Motor neuron (in vitro differentiated cells): ENCODE results near the gene TRPV2. TPM values are rescaled to one million over a fixed set of nuclear protein-coding genes. Genes with fewer than 3 reads are reported as not detected.
"Not testable (repeated sequence)": the region's sequence is repeated elsewhere in the genome, so short reads cannot be mapped to it uniquely, and the experiment has no call there.

Experiments
- ATAC-seq, 8 experiments: fragments of 200-7000 bp; cut with Tn5 transposase; replicated peaks in 6 of 8; 2 replicates each; pipeline ENCODE4 v1.8.0; 2021; ENCODE audit warnings: mild to moderate bottlenecking in 8 of 8, moderate library complexity in 8 of 8
- H3K27ac ChIP-seq, 2 donors: fragments of 250-450 bp; sonication (Bioruptor Pico); 2 replicates each; pipeline ENCODE4 v1.9.0; 2021; ENCODE audit warnings: antibody characterized with exemption in 2 of 2, mild to moderate bottlenecking in 2 of 2, moderate library complexity in 1 of 2
- H3K4me1 ChIP-seq, 2 donors: fragments of 250-450 bp; sonication (Bioruptor Pico); replicated peaks in 1 of 2; 2 replicates each; pipeline ENCODE4 v1.6.1; 2021; ENCODE audit warnings: antibody characterized with exemption in 2 of 2, mild to moderate bottlenecking in 2 of 2, moderate library complexity in 1 of 2
- H3K4me3 ChIP-seq, 5 donors: fragments of 250-450 bp; sonication (Bioruptor Pico); 2 replicates each; pipeline ENCODE4 v1.9.0; 2021; ENCODE audit warnings: antibody characterized with exemption in 5 of 5, mild to moderate bottlenecking in 5 of 5, moderate library complexity in 4 of 5
- WGBS, 10 experiments: fragments of 450-650 bp; shearing (Covaris generic); methylation state at CpG; one replicate each; pipeline ENCODE4 v1.0.0; 2022; 5-methylcytosine and 5-hydroxymethylcytosine counted together
- in situ Hi-C, 9 experiments: fragments of 400-800 bp; cut with MboI; loops; one replicate each; pipeline ENCODE4 v1.15.0; 2021; ENCODE audit warnings: low sequenced_read_pairs in 9 of 9, low pct_unique_long_range_greater_than_20kb in 2 of 9; ENCODE audit not compliant: unreplicated experiment in 9 of 9
- total RNA-seq, 8 experiments: library from RNA; unstranded; fragments of 300-600 nt; gene quantifications; 2 replicates each; pipeline versions ENCODE4 v1.2.3 to v1.2.4, GENCODE V29; 2022

TRPV2 gene
- total RNA-seq, 8 experiments from 2014 or later: 0.33 to 7.0 (median 1.1) TPM; not detected in 1

DNA sequence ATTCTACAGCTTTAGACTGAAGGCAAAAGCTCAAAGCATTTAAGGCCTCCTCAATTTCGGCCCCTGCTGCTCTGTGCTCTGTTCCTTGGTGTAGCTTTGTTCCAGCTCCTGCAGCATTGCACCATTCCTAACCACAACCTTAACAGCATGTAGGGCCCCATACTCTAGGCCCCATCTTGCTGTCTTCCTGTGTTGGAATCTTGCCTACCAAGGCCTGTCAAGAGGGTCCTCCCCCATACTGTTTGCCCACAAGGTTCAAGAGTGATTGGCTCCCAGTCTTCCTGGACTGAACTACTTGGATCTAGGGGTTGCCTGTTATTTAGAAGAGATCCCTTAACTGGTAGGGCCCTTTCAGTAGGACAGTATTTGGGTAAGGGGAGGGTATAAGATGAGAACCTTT is 26.8 kb downstream of the TRPV2 start:
- ATAC-seq: no peak
- 40 to 100% (median 89%) methylated on average over 1 of the region's 1 CpG; no CpG with 5 or more reads in 7 of the 10 experiments for WGBS, 10 experiments
- Histone ChIP-seq H3K4me1 (peaks cover 14 to 21% of the 10 kb centered on the region in 2 donors), H3K4me3 (no peak overlapping the region), H3K27ac (no peak overlapping the region)
- in situ Hi-C loops: no loop called here

DNA sequence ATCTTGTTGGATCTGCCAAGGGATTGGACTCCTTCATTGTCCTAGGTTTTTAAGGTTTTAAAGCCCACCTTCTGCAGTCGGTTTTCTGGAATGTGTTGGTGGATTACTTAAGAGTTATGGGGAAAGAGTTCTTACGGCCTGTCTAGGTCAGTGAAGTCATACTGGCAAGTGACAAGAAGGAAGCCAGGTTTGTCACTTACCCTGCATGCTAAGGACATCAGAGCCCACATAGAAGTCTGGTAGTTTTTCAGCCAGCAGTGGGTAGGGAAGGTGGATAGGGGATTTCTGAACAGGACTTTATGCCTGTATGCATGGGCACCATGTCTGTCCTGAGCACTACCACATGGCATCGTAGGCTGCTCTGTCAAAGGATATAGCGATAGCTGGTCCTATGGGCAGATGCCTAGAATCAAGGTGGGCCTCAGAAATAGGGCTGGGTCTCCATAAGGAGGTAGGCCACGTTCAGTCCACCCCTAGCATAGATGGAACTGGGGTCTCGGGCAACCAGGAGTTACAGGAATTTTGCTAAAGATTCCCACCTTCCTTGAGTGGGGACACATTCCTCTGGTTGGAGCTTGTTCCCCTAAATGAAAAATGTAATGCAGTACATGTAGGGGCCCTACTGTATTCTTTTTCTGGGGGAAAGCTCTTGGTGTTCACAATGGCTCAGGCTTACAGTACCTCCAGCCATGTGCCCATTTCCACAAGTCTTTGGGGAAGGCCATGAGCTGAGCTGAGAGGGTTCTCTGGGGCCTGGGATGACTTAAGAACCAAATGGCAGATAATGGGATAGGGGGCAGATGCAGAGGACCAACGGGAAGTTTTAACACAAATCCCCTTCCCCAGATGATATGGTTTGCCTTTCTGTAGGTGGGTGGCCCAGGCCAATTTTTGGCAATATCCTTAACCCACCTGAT is 27.5 kb downstream of the TRPV2 start:
- no peak for ATAC-seq
- in situ Hi-C loops: no loop called here
- H3K4me3 ChIP-seq: no peak overlapping the region
- peaks cover 14 to 19% of the 10 kb centered on the region in 2 donors for H3K4me1 ChIP-seq
- H3K27ac ChIP-seq: no peak overlapping the region
- 20 to 92% (median 78%) methylated on average over 1 to 6 of the region's 7 CpGs; no CpG with 5 or more reads in 2 of the 10 experiments for WGBS, 10 experiments

GRCh38 chr17:16443511-16444257 is 28.3 kb downstream of the TRPV2 start:
- peak in 3 of 8 experiments; percentile 1 to 3 (median 2) for ATAC-seq
- H3K27ac ChIP-seq: no peak overlapping the region
- 43 to 96% (median 91%) methylated on average over 3 to 18 of the region's 27 CpGs; no CpG with 5 or more reads in 6 of the 10 experiments for WGBS, 10 experiments
- in situ Hi-C loops: no loop called here
- H3K4me1 ChIP-seq: peaks cover 9 to 15% of the 10 kb centered on the region in 2 donors
- no peak overlapping the region for H3K4me3 ChIP-seq

- ATAC-seq: peak in 6 of 8 experiments; percentile 2 to 15 (median 9)
- Histone ChIP-seq H3K4me1 (peaks cover 9 to 15% of the 10 kb centered on the region in 2 donors), H3K4me3 (no peak overlapping the region), H3K27ac (no peak overlapping the region)
- in situ Hi-C loops: no loop called here
- WGBS, 10 experiments: 70 to 100% (median 88%) methylated on average over 1 to 4 of the region's 6 CpGs; no CpG with 5 or more reads in 6 of the 10 experiments
Observed at GRCh38 chr17:16444258-16444886, 29.0 kb downstream of the TRPV2 start.

GRCh38 chr17:16446338-16446983 is 31.1 kb downstream of the TRPV2 start:
- peak in 1 of 8 experiments; percentile 1 for ATAC-seq
- peaks cover 0 to 2% of the 10 kb centered on the region in 2 donors for H3K4me1 ChIP-seq
- in situ Hi-C loops: no loop called here
- WGBS, 10 experiments: 69 to 100% (median 95%) methylated on average over 1 to 5 of the region's 12 CpGs; no CpG with 5 or more reads in 3 of the 10 experiments
- no peak overlapping the region for H3K4me3 ChIP-seq
- no peak overlapping the region for H3K27ac ChIP-seq

GRCh38 chr17:16447676-16448075 is 32.3 kb downstream of the TRPV2 start:
- in situ Hi-C loops: no loop called here
- no peak overlapping the region for H3K4me3 ChIP-seq
- H3K4me1 ChIP-seq: no peaks in the 10 kb centered on the region
- peak in 1 of 8 experiments; percentile 4 for ATAC-seq
- H3K27ac ChIP-seq: no peak overlapping the region
- WGBS, 10 experiments: 100% methylated on average over 1 to 5 of the region's 8 CpGs; no CpG with 5 or more reads in 7 of the 10 experiments

GRCh38 chr17:16448490-16448889 is 33.1 kb downstream of the TRPV2 start:
- H3K4me1 ChIP-seq: peaks cover 0 to 2% of the 10 kb centered on the region in 2 donors
- no peak overlapping the region for H3K27ac ChIP-seq
- H3K4me3 ChIP-seq: no peak overlapping the region
- in situ Hi-C loops: no loop called here
- no peak for ATAC-seq
- 68 to 100% (median 92%) methylated on average over 1 to 5 of the region's 6 CpGs; no CpG with 5 or more reads in 2 of the 10 experiments for WGBS, 10 experiments

GRCh38 chr17:16449121-16449570 is 33.8 kb downstream of the TRPV2 start:
- Histone ChIP-seq H3K4me3 (no peak overlapping the region), H3K27ac (no peak overlapping the region), H3K4me1 (peaks cover 0 to 2% of the 10 kb centered on the region in 2 donors)
- 32 to 100% (median 88%) methylated on average over 1 to 7 of the region's 11 CpGs; no CpG with 5 or more reads in 2 of the 10 experiments for WGBS, 10 experiments
- peak in 3 of 8 experiments; percentile 4 to 35 (median 21) for ATAC-seq
- in situ Hi-C loops: no loop called here

DNA sequence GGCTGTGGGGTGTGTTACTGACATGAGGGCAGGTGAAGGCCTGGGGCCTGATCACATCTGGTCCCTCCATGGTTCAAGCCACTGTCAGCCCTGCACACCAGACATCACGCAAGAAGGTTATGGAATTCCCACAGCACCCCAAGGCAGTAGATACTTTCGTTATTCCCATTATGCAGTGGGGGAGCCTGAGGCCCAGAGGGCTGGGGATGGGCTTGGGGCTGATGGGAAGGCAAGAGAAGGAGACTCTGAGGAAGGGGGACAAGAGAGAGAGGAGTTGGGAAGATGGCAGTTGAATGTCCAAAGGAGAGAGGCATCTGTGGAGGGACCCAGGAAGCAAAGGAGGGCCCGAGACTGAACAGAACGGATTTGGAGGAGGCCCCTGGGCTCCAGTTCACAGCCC is 34.7 kb downstream of the TRPV2 start:
- WGBS, 10 experiments: 100% methylated on average over 1 to 2 of the region's 4 CpGs; no CpG with 5 or more reads in 6 of the 10 experiments
- no peak for ATAC-seq
- Histone ChIP-seq H3K27ac (no peak overlapping the region), H3K4me1 (peaks cover 0 to 2% of the 10 kb centered on the region in 2 donors), H3K4me3 (no peak overlapping the region)
- in situ Hi-C loops: loop anchor here in 2 of 9 experiments (5.0 to 10.0 kb wide), 2 partner anchors 72 to 75 kb away; no protein-coding TSS in a partner anchor

DNA sequence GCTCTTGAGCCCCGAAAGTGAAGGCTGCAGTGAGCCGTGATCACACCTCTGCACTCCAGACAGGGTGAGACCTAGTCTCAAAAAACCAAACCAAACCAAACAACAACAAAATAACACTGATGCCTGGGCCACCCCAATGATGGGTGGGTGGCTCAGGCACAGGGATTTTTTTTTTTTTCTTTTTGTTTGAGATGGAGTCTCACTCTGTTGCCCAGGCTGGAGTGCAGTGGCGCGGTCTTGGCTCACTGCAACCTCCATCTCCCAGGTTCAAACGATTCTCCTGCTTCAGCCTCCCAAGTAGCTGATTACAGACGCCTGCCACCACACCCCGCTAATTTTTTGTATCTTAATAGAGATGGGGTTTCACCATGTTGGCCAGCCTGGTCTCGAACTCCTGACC is 36.9 kb downstream of the TRPV2 start:
- in situ Hi-C loops: loop anchor here in 2 of 9 experiments (5.0 to 10.0 kb wide), 2 partner anchors 70 to 73 kb away; no protein-coding TSS in a partner anchor
- 80 to 100% (median 93%) methylated on average over 2 to 5 of the region's 8 CpGs; no CpG with 5 or more reads in 5 of the 10 experiments for WGBS, 10 experiments
- H3K27ac ChIP-seq, ATAC-seq, H3K4me3 ChIP-seq, H3K4me1 ChIP-seq: not testable (repeated sequence)

DNA sequence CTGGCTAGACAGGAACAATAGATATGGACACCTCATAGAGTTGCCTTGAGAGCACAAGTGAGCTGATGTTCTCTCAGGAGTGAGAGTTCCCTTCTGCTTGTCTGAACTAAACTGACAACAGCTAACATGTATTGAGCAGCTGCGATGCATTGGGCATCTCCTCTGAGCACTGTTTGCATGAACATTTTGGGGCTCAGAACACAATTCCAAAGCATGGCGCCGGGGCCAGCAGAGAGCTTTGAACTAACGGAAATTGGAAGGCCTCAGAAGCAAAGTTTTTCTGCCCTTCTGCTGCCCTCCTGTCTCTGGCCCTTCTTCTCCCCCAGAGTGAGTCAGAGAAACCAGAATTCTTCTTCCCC is 38.1 kb downstream of the TRPV2 start:
- no peak overlapping the region for H3K27ac ChIP-seq
- in situ Hi-C loops: loop anchor here in 2 of 9 experiments (5.0 to 10.0 kb wide), 2 partner anchors 69 to 71 kb away; no protein-coding TSS in a partner anchor
- H3K4me1 ChIP-seq: peaks cover 8 to 11% of the 10 kb centered on the region in 2 donors
- WGBS, 10 experiments: 87 to 100% (median 95%) methylated on average over 1 to 3 of the region's 4 CpGs; no CpG with 5 or more reads in 6 of the 10 experiments
- H3K4me3 ChIP-seq: no peak overlapping the region
- no peak for ATAC-seq
